ENCODE data around the gene RPL7L1.
"Not testable (repeated sequence)": the region's sequence is repeated elsewhere in the genome, so short reads cannot be mapped to it uniquely, and the experiment has no call there.

Gene RPL7L1

DNA sequence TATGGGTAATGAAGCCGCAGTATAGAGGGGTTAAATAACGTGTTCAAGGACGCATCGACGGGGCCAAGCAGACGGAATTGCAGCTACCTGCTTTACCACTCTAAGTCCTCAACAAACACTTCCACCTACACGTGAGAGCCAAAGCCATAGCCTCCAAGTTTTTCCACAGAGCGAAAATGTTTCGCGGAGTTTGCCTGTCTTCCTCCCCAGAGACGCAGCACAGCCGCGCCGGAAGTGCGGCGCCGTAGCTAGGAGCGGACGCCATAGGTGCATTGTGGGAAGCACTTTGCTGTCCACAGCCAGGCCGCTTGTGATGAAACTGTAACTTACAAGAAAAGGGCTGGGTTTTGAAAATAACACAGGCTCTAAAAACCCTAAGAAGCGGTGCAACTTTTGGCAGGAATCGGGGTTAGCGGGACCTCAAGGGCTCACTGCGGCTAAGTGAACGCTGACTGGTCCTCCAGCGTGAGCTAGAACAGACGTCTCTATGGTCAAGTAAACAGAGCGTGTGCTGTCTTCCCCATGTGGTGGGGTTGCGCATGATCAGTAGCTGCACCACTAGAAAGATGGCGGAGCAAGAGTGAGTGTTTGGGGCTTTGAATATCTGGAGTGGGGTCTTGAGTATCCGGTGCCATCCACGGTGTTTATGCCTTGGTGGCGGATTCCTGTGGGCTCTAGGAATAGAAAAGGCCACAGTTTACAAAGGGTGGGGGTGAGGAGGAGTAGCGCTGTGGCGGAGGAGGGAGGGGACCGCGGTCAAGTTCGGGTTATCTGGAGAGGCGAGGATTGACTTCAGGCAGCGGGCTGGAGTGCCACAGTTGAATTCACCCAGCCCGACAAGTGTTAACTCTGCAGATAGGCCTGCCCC is at the start of gene RPL7L1:
Gene RPL7L1 (plus strand): TSS at position 245 of the 868 bp plus-strand sequence. CDS start 295 bp downstream, at position 540.
- peak; percentile 88 to 89 for DNase-seq

DNA sequence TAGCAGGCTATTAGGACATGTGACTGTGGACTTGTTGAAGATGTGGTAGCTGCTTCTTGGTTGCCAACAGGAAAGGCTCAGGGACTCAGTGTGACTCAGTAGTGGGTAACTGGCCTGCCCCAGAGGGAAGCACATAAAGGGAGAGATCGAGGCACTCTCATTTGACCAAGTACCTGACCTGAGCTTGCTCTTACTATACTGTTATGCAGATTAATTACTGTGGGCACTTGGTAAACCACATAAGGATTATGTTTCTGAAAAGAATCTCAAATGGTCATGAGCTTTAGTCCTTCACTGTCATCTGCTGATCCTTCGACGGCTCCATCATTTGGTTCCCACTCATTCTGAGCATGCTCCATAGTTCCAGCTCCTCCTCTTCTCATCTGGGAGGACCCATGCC is 48.2 kb upstream of the RPL7L1 start:
- no peak for DNase-seq

- no peak for DNase-seq
These were observed 45.4 kb upstream of the RPL7L1 start for GRCh38 chr6:42834056-42834455.

- no peak for DNase-seq
These were observed 37.4 kb upstream of the RPL7L1 start for GRCh38 chr6:42841844-42842584.

- DNase-seq = no peak
These were observed 34.1 kb upstream of the RPL7L1 start for GRCh38 chr6:42845327-42845694.

DNA sequence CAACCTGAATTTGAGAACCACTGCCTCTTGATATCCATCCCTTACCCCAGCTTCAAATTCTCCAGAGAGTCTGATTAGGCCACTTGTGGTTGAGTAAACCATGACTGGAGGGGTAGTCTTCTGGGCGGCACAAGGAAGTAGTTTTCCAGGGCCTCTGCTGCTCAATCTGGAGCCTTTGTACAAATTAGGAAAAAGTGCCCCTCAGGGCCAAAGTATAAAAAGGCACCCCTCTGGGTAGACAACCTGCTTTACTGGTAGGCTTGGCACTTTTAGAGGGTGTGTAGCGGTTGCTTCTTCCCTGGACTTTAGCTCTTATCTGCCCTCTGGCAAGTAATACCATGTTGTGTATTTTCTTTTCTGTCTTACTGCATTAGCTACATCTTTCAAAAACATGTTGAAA is 32.9 kb upstream of the RPL7L1 start:
- DNase-seq = no peak

- no peak for DNase-seq
These were observed 30.7 kb upstream of the RPL7L1 start for GRCh38 chr6:42848700-42849099.

DNA sequence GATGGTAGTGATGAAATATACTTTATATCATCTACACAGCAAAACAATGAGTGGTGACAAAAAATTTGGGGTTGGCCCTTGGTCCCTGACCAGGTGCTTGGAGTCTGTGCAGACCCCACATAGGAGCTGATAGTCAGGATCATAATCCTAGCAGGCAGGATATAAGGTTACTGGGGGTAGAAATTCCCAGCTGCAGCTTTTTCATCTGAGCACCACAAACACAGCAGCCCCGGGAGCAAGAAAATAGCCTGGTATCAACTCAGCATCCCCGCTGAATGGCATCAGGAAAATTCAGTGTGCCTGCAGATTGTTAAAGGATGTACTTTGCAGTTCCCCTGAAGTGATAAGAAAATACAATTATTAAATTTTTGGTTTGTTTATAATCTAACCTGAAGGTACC is 27.8 kb upstream of the RPL7L1 start:
- no peak for DNase-seq

DNA sequence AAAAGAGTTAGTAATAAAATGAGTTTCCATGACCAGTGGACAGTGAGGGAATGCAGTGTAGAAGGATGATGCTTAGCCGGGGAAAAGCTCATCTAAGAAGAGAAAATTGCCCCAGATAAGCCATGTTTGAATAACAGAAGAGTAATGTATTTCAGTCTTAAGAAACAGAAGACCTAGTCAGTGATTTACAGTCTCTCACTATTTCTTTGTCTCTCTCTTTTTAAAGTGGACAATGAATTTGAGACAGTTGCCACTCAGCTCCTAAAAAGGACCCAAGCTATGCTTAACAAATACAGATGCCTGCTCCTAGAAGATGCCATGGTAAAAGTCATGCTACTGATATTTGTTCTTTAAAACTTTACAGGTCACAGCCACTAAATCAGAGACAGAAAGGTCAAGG is 19.4 kb upstream of the RPL7L1 start:
- no peak for DNase-seq

- DNase-seq = no peak
These were observed 18.9 kb upstream of the RPL7L1 start for GRCh38 chr6:42860481-42860880.

DNA sequence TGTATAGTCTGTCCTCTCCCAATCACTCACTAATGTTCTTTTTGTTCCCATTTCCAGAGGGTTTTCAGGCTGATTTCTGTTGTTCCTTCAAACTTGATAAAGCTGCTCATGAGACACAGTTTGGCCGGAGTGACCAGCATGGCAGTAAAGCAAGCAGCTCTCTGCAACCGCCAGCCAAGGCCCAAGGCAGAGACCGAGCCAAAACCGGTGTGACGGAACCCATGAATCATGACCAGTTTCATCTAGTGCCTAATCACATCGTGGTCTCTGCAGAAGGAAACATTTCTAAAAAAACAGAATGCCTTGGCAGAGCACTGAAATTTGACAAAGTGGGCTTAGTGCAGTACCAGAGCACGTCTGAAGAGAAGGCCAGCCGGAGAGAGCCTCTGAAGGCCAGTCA is 14.8 kb upstream of the RPL7L1 start:
- DNase-seq = no peak

DNA sequence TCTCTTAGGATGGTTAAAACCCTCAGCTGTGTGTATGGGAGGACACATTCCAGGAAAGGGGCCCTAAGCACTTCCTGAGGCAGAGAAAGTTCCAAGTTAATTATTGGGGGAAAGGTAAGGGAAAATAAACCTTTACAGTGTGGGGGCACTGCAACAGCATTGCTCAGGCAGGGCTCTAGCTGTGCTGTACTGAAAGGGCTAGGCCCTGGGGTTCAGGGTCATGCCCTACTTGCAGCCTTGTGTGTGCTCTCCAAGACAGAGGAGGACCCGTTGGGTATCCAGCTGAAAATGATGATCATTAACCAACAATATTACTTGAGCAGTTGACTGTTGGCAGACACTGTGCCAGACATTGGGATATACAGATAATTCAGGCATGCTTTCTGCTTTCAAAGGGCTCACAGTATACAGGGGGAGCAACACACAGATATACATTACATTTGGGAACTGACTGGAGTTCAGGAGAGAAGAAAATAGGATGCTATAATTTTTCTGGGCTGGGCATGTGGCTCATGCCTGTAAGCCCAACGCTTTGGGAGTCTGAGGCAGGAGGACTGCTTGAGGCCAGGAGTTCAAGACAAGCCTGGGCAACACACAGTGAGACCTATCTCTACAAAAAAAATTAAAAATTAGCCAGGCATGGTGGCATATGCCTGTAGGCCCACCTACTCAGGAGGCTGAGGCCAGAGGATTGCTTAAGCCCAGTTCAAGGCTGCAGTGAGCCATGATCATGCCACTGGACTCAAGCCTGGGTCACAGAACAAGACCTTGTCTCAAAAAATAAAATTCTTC is 9.1 kb upstream of the RPL7L1 start:
- no peak for DNase-seq

GRCh38 chr6:42871711-42872110 is 7.7 kb upstream of the RPL7L1 start:
- no peak for DNase-seq

DNA sequence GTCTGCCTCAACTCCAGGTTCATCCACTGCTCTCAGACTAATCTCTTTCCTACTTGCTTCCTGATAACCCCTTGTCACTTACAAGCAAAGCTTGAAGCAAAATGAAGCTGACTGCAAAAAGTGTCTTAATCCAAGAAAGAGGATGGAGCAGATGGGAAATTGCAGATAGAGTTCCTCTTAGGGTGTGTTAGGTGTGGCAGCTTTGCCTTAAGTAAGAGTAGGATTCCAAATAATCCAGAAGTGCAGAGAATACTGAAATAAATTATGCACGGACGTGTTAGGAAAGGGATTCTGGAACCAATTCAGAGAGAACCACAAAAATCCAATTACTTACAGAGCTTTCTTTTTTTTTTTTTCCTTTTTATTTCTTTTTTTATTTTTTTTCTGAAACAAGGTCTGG is 6.1 kb upstream of the RPL7L1 start:
- DNase-seq = no peak

- no peak for DNase-seq
These were observed 1.7 kb upstream of the RPL7L1 start for GRCh38 chr6:42877695-42878094.

GRCh38 chr6:42880240-42880817 is 913 bp downstream of the RPL7L1 start:
- DNase-seq = not testable (repeated sequence)

DNA sequence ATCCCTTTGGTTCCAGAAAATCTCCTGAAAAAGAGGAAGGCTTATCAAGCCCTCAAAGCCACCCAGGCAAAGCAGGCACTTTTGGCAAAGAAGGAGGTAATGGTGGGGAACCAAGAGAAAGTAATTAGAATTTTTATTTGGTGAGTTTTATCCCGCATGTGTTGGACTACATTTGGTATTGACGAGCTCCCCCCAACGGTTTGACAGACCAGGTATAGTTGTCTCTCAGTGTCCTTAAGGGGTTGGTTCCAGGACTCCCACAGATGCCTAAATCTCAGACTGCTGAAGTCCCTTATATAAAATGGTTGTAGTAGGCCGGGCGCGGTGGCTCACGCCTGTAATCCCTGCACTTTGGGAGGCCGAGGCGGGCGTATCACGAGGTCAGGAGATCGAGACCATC is 1.5 kb downstream of the RPL7L1 start:
- DNase-seq = not testable (repeated sequence)

DNA sequence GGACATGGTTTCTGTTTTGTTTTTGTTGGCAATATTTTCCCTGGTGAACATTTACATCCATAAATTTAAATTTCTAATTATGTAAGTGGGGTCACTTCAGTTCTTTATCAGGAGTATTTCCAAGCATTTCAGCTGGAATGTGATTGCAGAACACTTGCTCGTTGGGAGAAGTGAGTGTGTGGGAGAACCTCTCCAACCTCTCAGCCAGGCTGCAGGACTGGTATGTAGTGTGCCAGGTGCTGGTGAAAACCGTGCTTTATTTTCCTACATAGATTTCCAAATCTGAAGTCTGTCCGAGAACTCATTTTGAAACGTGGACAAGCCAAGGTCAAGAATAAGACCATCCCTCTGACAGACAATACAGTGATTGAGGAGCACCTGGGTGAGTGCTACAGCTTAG is 6.3 kb downstream of the RPL7L1 start:
- no peak for DNase-seq

DNA sequence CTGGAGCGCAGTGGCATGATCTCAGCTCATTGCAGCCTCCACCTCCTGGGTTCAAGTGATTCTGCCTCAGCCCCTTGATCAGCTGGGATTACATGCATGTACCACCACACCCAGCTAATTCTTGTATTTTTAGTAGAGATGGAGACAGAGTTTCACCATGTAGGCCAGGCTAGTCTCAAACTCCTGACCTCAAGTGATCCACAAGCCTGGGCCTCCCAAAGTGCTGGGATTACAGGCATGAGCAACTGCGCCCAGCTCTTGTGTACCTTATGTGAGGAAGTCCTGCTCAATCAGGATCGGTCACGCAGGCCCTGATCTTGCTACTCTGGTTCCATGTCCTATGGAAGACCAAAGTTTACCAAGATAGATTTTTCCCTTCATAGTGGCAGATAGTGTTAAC is 8.8 kb downstream of the RPL7L1 start:
- DNase-seq = not testable (repeated sequence)

- DNase-seq = no peak
These were observed 10.4 kb downstream of the RPL7L1 start for GRCh38 chr6:42889815-42890214.

DNA sequence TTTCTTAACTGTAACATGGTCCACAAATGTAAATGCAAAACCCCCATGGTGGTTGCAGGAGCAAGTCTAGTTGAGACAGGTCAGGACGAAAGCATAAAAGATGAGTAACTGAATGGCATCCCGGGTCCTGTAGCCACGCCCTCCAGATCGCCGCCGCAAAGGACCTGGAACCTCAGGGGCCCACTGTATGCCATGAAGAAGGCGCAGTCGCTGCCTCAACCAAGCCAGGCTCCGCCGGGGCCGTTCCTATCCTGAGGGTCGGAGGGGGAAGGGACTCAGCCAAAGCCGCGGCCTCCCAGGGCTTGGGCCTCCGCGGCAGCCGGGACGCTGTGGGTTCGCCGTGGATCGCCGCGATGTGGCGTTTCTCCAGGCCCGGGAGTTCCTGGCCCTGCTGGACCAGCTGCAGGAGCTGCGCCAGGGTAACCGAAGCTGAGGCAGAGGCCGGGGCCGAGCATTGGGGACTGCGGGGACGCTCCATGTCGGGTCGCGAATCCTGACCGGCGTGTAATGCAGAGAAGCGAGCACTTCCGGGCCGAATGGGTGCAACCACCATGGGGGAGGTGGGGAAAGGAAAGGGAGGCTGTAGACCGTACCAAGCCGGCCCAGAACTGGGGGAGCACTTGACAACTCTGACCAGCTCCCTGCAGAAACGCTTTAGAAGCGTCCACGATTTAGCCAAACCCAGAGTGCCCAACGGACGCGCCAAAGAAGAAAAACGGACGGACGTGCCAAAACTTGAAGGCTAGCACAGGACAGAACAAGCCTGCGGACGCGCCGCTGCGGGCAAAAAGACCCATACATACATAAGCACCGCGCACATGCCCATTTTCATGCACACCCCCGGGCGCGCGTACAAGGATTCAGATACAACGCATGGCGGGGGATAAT is 11.1 kb downstream of the RPL7L1 start:
- DNase-seq = peak; percentile 88 to 90

DNA sequence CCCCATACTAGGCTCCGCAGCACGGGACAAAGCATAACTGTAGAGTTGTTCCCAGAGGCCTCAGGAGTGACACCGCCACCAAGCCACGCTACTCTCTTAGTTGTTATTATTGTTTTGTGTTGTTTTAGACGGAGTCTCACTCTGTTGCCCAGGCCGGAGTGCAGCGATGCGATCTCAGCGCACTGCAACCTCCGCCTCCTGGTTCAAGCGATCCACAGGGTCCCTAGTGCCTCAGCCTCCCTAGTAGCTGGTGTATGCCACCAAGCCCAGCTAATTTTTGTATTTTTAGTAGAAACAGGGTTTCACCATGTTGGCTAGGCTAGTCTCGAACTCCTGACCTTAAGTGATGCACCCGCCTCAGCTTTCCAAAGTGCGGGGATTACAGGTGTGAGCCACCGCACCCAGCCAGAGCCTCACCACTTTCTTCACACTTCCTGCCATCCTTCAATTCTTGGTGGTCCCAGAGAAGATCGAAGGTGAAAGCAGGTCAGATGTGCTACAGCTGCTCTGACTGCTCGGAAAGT is 11.8 kb downstream of the RPL7L1 start:
- DNase-seq = no peak
